ENCODE data around the gene GBX2. TPM values are rescaled to one million over a fixed set of nuclear protein-coding genes. Genes with fewer than 3 reads are reported as not detected.

The GBX2 gene
- total and polyA plus RNA-seq, 9 of the 15 experiments (the other 6 are each of a cell fraction or from before 2014, with no cell fraction given): 0.03 to 0.53 (median 0.27) TPM; not detected in 1

GRCh38 chr2:236171680-236172254, 3.6 kb upstream of the GBX2 start (continued):
- no peak for TF ChIP-seq ZBTB9 (CRISPR knock-in tag; IDR thresholded peaks at IDR 0.05)
- TF ChIP-seq HNRNPH1 (optimal IDR thresholded peaks at IDR 0.05; ENCODE audit: low read depth, low read length): no peak

DNA sequence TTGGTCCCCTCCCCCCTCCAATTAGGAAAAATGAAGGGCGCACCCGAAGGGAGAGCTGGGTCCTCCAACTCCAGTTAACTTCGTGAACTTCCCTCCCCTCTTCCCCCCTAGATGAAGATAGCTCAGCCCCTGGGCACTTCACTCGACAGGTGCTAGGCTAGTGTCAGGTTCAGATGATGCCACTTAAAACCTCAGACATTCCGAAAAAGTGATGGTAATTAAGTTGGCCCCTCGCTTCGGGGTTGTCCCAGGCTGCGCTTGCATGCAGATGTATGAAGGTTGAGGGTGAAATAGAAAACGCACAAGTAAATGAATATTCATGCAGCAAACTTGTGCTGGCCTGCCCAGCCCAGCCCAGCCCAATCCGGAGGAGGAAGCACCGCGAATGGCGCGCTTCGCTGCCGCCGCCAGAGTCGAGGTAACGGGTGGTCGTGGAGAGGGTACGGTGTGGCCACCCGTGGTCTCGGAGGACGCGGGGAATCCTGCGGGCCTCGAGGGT, 3.0 kb upstream of the GBX2 start:
- WGBS (ENCODE audit: insufficient coverage, low coverage, missing lambda C conversion rate): 55% methylated on average over 20 of the region's 27 CpGs
- Histone ChIP-seq H3K9me1 (ENCODE audit: control insufficient read depth, insufficient read depth, low read length) (no peaks in the 10 kb centered on the region), H3K4me2 (ENCODE audit: insufficient read depth, low read length) (no peak overlapping the region), H3K79me2 (ENCODE audit: control insufficient read depth, insufficient read depth, low read length) (no peaks in the 10 kb centered on the region), H3K4me1 (replicated peaks in 1 of 2; ENCODE audit: control insufficient read depth in 2 of 2, insufficient read depth in 2 of 2, low read length in 2 of 2) (peaks cover 2 to 25% of the 10 kb centered on the region in 2 experiments; a peak in 4 of 5 replicates), H4K20me1 (replicated peaks; ENCODE audit: control insufficient read depth, insufficient read depth, low read length) (no peaks in the 10 kb centered on the region), H3K27me3 (ENCODE audit: control insufficient read depth in 2 of 2, insufficient read depth in 2 of 2, low read length in 2 of 2) (peaks cover 0 to 7% of the 10 kb centered on the region in 2 experiments; a peak in 2 of 5 replicates), H3K27ac (ENCODE audit: extremely low read depth, low read depth, low read length) (no peak overlapping the region), H3K36me3 (ENCODE audit: control insufficient read depth, insufficient read depth, low read length) (no peaks in the 10 kb centered on the region), H3K9me3 (replicated peaks; ENCODE audit: control insufficient read depth, insufficient read depth, low read depth, low read length) (no peaks in the 10 kb centered on the region), H2AFZ (ENCODE audit: low read depth, low read length) (no peak overlapping the region), H3K4me3 (no peak overlapping the region), H3K9ac (ENCODE audit: insufficient read depth in 1 of 2, low read depth in 2 of 2, low read length in 2 of 2) (no peak overlapping the region)
- intact Hi-C loops (cut with micrococcal nuclease): no loop called here
- no peak for FAIRE-seq
- DNase-seq (ENCODE audit: extremely low read depth in 1 of 4, low spot score in 3 of 4): no peak
- ChIA-PET POLR2A (interaction anchor here (0.6 kb wide), 1 partner anchor 9 kb away, joined by 3 read pairs; no protein-coding TSS in a partner anchor), CTCF (ENCODE audit: low intra/inter-chr PET ratio) (no interaction called here)
- no peak for ATAC-seq
- in situ Hi-C loops (cut with MboI): no loop called here
- no TSS peak for BruUV-seq (replicated peaks)
- no peak for TF ChIP-seq KHSRP (IDR thresholded peaks at IDR 0.05)
- no peak for TF ChIP-seq ZNF347 (CRISPR knock-in tag; IDR thresholded peaks at IDR 0.05; ENCODE audit: low read depth)
- no peak for TF ChIP-seq CBFA2T2 (conservative IDR thresholded peaks at IDR 0.05)
- TF ChIP-seq MAX (CRISPR knock-in tag; IDR thresholded peaks at IDR 0.05): no peak
- no peak for TF ChIP-seq ZBTB8A (IDR thresholded peaks at IDR 0.05; ENCODE audit: partially characterized antibody)
- no peak for TF ChIP-seq PBX2 (CRISPR knock-in tag; IDR thresholded peaks at IDR 0.05; ENCODE audit: low read depth)
- no peak for TF ChIP-seq PBX2 (tag; conservative IDR thresholded peaks at IDR 0.05; ENCODE audit: low read depth)
- TF ChIP-seq MITF (IDR thresholded peaks at IDR 0.05): no peak
- no peak for TF ChIP-seq POLR2G (IDR thresholded peaks at IDR 0.05; ENCODE audit: low read depth, low read length)

All from K562 (cell line).